HG03064 (cell line): ENCODE results near the gene MRPS34.

Experiments
- ATAC-seq: cut with Tn5 transposase; IDR thresholded peaks from one replicate; pipeline ENCODE4 v1.9.1; 2021; ENCODE audit warnings: low read depth; ENCODE audit not compliant: unreplicated experiment

Gene MRPS34

GRCh38 chr16:1782408-1783264, 9.7 kb upstream of the MRPS34 start, which contains the start of the genes NUBP2 and SPSB3:
TSS of gene NUBP2 (plus strand) at chr16:1782960. CDS start at chr16:1783021, 61 bp downstream.
TSS of gene SPSB3 (minus strand) at chr16:1782571. CDS start at chr16:1781483, 1,088 bp downstream.
- ATAC-seq = peak; percentile 67

GRCh38 chr16:1781758-1782407, 8.9 kb upstream of the MRPS34 start:
- ATAC-seq = peak; percentile 8

- no peak for ATAC-seq
Measured at GRCh38 chr16:1781254-1781653, 8.3 kb upstream of the MRPS34 start.

GRCh38 chr16:1780677-1781072, 7.7 kb upstream of the MRPS34 start:
- ATAC-seq = no peak

GRCh38 chr16:1779741-1780676, 7.1 kb upstream of the MRPS34 start:
- no peak for ATAC-seq

- no peak for ATAC-seq
Measured at GRCh38 chr16:1779234-1779701, 6.3 kb upstream of the MRPS34 start.

GRCh38 chr16:1778200-1779179, 5.6 kb upstream of the MRPS34 start:
- ATAC-seq = no peak

GRCh38 chr16:1777375-1778199, 4.7 kb upstream of the MRPS34 start:
- ATAC-seq = no peak

GRCh38 chr16:1776991-1777374, 4.0 kb upstream of the MRPS34 start:
- no peak for ATAC-seq

- ATAC-seq = no peak
Measured at GRCh38 chr16:1776672-1776955, 3.7 kb upstream of the MRPS34 start.

GRCh38 chr16:1775846-1776671, 3.1 kb upstream of the MRPS34 start:
- no peak for ATAC-seq

- no peak for ATAC-seq
Measured at GRCh38 chr16:1775006-1775845, 2.3 kb upstream of the MRPS34 start.

- no peak for ATAC-seq
Measured at GRCh38 chr16:1774448-1774780, 1.5 kb upstream of the MRPS34 start.

GRCh38 chr16:1773703-1774447, 941 bp upstream of the MRPS34 start:
- ATAC-seq = no peak

GRCh38 chr16:1772362-1772907, 499 bp downstream of the MRPS34 start, which contains the start of gene EME2:
TSS of gene EME2 (plus strand) at chr16:1772810. CDS start at chr16:1773228, 418 bp downstream.
- peak; percentile 5 for ATAC-seq

GRCh38 chr16:1771864-1772361, 1.0 kb downstream of the MRPS34 start:
- ATAC-seq = no peak
